ENCODE data around the gene UNCX.

The UNCX gene

GRCh38 chr7:1238931-1239802, 6.5 kb downstream of the UNCX start:
- no peak overlapping the region for H3K4me3 ChIP-seq (ENCODE audit: low read depth, low read length)
- no peak for TF ChIP-seq MAX (IDR thresholded peaks at IDR 0.05; ENCODE audit: low read depth, low read length)
- TF ChIP-seq CTCF (IDR thresholded peaks at IDR 0.05; ENCODE audit: low read depth, low read length), result no peak
- DNase-seq (ENCODE audit: low read depth), result no peak

- DNase-seq (ENCODE audit: low read depth), result no peak
- TF ChIP-seq MAX (IDR thresholded peaks at IDR 0.05; ENCODE audit: low read depth, low read length) (no peak), POLR2A (IDR thresholded peaks at IDR 0.05; ENCODE audit: extremely low read depth, insufficient read length) (no peak), CTCF (IDR thresholded peaks at IDR 0.05; ENCODE audit: low read depth, low read length) (no peak), MYC (IDR thresholded peaks at IDR 0.05; ENCODE audit: low read depth, low read length) (no peak)
- H3K4me3 ChIP-seq (ENCODE audit: low read depth, low read length), result no peak overlapping the region
Measured at GRCh38 chr7:1239803-1240516, 7.3 kb downstream of the UNCX start.

- DNase-seq (ENCODE audit: low read depth), result no peak
- TF ChIP-seq CTCF (IDR thresholded peaks at IDR 0.05; ENCODE audit: low read depth, low read length) (no peak), POLR2A (IDR thresholded peaks at IDR 0.05; ENCODE audit: extremely low read depth, insufficient read length) (no peak), MAX (IDR thresholded peaks at IDR 0.05; ENCODE audit: low read depth, low read length) (no peak), MYC (IDR thresholded peaks at IDR 0.05; ENCODE audit: low read depth, low read length) (no peak)
- H3K4me3 ChIP-seq (ENCODE audit: low read depth, low read length), result no peak overlapping the region
Measured at GRCh38 chr7:1240517-1241257, 8.0 kb downstream of the UNCX start.

- DNase-seq (ENCODE audit: low read depth), result no peak
- no peak overlapping the region for H3K4me3 ChIP-seq (ENCODE audit: low read depth, low read length)
- TF ChIP-seq MAX (IDR thresholded peaks at IDR 0.05; ENCODE audit: low read depth, low read length) (no peak), POLR2A (IDR thresholded peaks at IDR 0.05; ENCODE audit: extremely low read depth, insufficient read length) (no peak), CTCF (IDR thresholded peaks at IDR 0.05; ENCODE audit: low read depth, low read length) (no peak), MYC (IDR thresholded peaks at IDR 0.05; ENCODE audit: low read depth, low read length) (no peak)
Measured at GRCh38 chr7:1241258-1241602, 8.6 kb downstream of the UNCX start.

GRCh38 chr7:1241603-1242255, 9.1 kb downstream of the UNCX start:
- H3K4me3 ChIP-seq (ENCODE audit: low read depth, low read length), result no peak overlapping the region
- no peak for TF ChIP-seq MYC (IDR thresholded peaks at IDR 0.05; ENCODE audit: low read depth, low read length)
- no peak for TF ChIP-seq MAX (IDR thresholded peaks at IDR 0.05; ENCODE audit: low read depth, low read length)
- no peak for DNase-seq (ENCODE audit: low read depth)

Data from NB4 (cell line).